ENCODE results near the gene ADAMTS2.

DNA sequence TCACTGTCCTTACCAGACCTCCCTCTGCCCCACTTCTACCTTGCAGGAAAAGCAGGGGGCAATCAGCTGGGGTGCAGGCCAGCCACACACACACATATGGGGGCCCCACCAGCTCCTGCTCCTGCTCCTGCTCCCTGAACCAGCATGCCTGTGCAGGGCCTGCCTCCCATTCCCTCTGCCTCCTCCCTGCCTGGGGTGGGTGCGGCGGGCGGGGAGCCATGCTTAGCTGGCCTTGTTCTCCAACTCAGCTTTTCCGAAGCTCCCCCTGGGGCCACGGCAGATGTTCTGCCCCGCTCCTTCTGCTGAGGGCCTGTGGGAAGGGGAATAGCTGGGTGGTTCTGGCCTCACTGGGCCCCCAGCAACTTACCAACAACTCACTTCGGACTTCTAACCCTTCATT lies 195.2 kb downstream of the ADAMTS2 start:
- TF ChIP-seq, protein P1, sequence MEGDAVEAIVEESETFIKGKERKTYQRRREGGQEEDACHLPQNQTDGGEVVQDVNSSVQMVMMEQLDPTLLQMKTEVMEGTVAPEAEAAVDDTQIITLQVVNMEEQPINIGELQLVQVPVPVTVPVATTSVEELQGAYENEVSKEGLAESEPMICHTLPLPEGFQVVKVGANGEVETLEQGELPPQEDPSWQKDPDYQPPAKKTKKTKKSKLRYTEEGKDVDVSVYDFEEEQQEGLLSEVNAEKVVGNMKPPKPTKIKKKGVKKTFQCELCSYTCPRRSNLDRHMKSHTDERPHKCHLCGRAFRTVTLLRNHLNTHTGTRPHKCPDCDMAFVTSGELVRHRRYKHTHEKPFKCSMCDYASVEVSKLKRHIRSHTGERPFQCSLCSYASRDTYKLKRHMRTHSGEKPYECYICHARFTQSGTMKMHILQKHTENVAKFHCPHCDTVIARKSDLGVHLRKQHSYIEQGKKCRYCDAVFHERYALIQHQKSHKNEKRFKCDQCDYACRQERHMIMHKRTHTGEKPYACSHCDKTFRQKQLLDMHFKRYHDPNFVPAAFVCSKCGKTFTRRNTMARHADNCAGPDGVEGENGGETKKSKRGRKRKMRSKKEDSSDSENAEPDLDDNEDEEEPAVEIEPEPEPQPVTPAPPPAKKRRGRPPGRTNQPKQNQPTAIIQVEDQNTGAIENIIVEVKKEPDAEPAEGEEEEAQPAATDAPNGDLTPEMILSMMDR (IDR thresholded peaks at IDR 0.05; ENCODE audit: insufficient read depth, low read depth, low read length), result no peak
- TF ChIP-seq EZH2 (IDR thresholded peaks at IDR 0.05; ENCODE audit: insufficient read depth, low read length), result no peak

Data from astrocyte (in vitro differentiated cells and primary cell).